HUES48 (cell line): ENCODE data around the gene GADD45A.
A peak's percentile ranks its signal among the peaks of the same experiment; 100 is the strongest.
"Not testable (repeated sequence)": the region's sequence is repeated elsewhere in the genome, so short reads cannot be mapped to it uniquely, and the experiment has no call there.

Source experiments
- H3K27ac ChIP-seq: one replicate; pipeline ENCODE4 v1.7.0; 2013; ENCODE audit warnings: low read depth, low read length, inconsistent platforms
- H3K27me3 ChIP-seq: 2 replicates; pipeline ENCODE4 v1.6.1; 2013; ENCODE audit warnings: mild to moderate bottlenecking, low read length; ENCODE audit not compliant: control insufficient read depth, insufficient read depth
- H3K36me3 ChIP-seq: 2 replicates; pipeline ENCODE4 v1.6.1; 2013; ENCODE audit warnings: low read length; ENCODE audit not compliant: control insufficient read depth, insufficient read depth
- H3K4me1 ChIP-seq: 2 replicates; pipeline ENCODE4 v1.6.1; 2013; ENCODE audit warnings: mild to moderate bottlenecking, low read length; ENCODE audit not compliant: control insufficient read depth, insufficient read depth
- H3K4me3 ChIP-seq: 2 replicates; pipeline ENCODE4 v1.5.1; 2013; ENCODE audit warnings: mild to moderate bottlenecking, low read depth, low read length
- H3K9ac ChIP-seq: 2 replicates; pipeline ENCODE4 v1.6.1; 2013; ENCODE audit warnings: mild to moderate bottlenecking, low read depth, low read length, moderate library complexity
- H3K9me3 ChIP-seq: 2 replicates; pipeline ENCODE4 v1.6.1; 2013; ENCODE audit warnings: low read length; ENCODE audit not compliant: control insufficient read depth, insufficient read depth

GADD45A gene

GRCh38 chr1:67650061-67650460 lies 34.9 kb upstream of the GADD45A start:
- Histone ChIP-seq H3K4me1 (peaks cover 9% of the 10 kb centered on the region; the same call in 1 of the 2 replicates), H3K4me3 (no peak overlapping the region), H3K9ac (no peak overlapping the region), H3K36me3 (no peaks in the 10 kb centered on the region), H3K9me3 (no peaks in the 10 kb centered on the region), H3K27ac (no peak overlapping the region), H3K27me3 (no peaks in the 10 kb centered on the region)

DNA sequence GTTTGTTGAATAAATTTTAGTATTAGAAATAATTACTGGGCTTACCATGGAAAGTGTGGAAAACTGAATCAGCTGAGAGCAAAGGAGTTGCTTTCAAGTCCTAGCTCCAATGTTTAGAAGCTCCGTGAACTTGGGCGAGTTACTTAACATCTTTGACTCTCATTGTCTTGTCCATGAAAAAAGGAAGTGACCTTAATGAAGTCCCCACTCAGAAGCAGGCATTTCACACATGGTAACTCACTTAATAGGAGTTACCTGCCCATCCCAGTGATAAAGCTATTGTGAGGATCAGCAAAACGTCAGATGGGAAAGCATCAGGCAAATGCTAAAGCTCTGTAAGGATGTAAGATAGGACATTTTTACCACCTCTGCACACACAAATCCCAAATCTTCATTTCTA lies 34.0 kb upstream of the GADD45A start:
- Histone ChIP-seq H3K36me3 (no peaks in the 10 kb centered on the region), H3K9ac (no peak overlapping the region), H3K9me3 (no peaks in the 10 kb centered on the region), H3K4me3 (no peak overlapping the region), H3K4me1 (peaks cover 13% of the 10 kb centered on the region; the same call in 1 of the 2 replicates), H3K27me3 (no peaks in the 10 kb centered on the region), H3K27ac (no peak overlapping the region)

GRCh38 chr1:67652800-67653199 lies 32.2 kb upstream of the GADD45A start:
- Histone ChIP-seq H3K36me3 (no peaks in the 10 kb centered on the region), H3K27ac (no peak overlapping the region), H3K4me3 (peak overlapping the region; percentile 16; the same call in 1 of the 2 replicates), H3K9me3 (no peaks in the 10 kb centered on the region), H3K4me1 (peaks cover 13% of the 10 kb centered on the region; the same call in 1 of the 2 replicates), H3K9ac (no peak overlapping the region), H3K27me3 (no peaks in the 10 kb centered on the region)

GRCh38 chr1:67653304-67653703 lies 31.7 kb upstream of the GADD45A start:
- H3K4me3 ChIP-seq = no peak overlapping the region
- no peaks in the 10 kb centered on the region for H3K27me3 ChIP-seq
- no peaks in the 10 kb centered on the region for H3K9me3 ChIP-seq
- peaks cover 13% of the 10 kb centered on the region; the same call in 1 of the 2 replicates for H3K4me1 ChIP-seq
- H3K9ac ChIP-seq = no peak overlapping the region
- H3K27ac ChIP-seq = no peak overlapping the region
- H3K36me3 ChIP-seq = no peaks in the 10 kb centered on the region

DNA sequence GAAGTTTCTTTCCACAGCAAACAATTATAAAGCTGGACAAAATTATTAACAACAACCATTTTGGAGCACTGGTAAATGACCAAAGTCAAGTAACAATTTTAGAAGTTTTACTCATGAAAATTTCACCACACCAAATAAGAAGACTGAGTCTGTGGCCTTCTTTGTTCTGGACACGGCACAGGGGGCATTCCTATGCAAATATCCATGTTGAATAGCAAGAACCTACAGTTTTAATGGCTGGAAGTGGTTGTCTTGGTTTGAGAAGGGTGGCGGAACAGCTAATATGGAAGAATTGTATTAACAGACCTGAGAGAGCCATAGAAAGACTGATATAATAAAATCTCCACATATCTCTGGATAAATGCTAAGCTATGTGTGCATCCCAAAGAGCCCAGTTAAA lies 29.4 kb upstream of the GADD45A start:
- no peak overlapping the region for H3K9ac ChIP-seq
- no peaks in the 10 kb centered on the region for H3K36me3 ChIP-seq
- no peak overlapping the region for H3K27ac ChIP-seq
- H3K4me3 ChIP-seq = no peak overlapping the region
- peaks cover 13% of the 10 kb centered on the region; the same call in 1 of the 2 replicates for H3K4me1 ChIP-seq
- H3K9me3 ChIP-seq = no peaks in the 10 kb centered on the region
- no peaks in the 10 kb centered on the region for H3K27me3 ChIP-seq

DNA sequence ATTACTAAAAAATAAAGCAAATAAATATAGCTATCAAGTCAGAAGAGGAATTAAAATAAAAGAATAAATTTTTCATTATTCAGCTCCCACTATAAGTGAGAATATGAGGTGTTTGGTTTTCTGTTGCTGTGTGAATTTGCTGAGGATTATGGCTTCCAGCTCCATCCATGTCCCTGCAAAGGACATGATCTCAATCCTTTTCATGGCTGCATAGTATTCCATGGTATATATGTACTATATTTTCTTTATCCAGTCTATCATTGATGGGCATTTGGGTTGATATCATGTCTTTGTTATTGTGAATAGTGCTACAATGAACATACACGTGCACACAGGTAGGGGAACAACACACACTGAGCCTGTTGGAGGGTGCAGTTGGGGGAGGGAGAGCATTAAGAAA lies 27.8 kb upstream of the GADD45A start:
- not testable (repeated sequence) for H3K36me3 ChIP-seq, H3K27me3 ChIP-seq, H3K27ac ChIP-seq, H3K9me3 ChIP-seq, H3K9ac ChIP-seq, H3K4me3 ChIP-seq
- H3K4me1 ChIP-seq = peaks cover 13% of the 10 kb centered on the region; the same call in 1 of the 2 replicates

GRCh38 chr1:67659229-67659628 lies 25.8 kb upstream of the GADD45A start:
- H3K4me1 ChIP-seq = peaks cover 4% of the 10 kb centered on the region; the same call in 1 of the 2 replicates
- no peaks in the 10 kb centered on the region for H3K36me3 ChIP-seq
- H3K27ac ChIP-seq = no peak overlapping the region
- no peaks in the 10 kb centered on the region for H3K27me3 ChIP-seq
- no peak overlapping the region for H3K4me3 ChIP-seq
- H3K9me3 ChIP-seq = no peaks in the 10 kb centered on the region
- no peak overlapping the region for H3K9ac ChIP-seq

DNA sequence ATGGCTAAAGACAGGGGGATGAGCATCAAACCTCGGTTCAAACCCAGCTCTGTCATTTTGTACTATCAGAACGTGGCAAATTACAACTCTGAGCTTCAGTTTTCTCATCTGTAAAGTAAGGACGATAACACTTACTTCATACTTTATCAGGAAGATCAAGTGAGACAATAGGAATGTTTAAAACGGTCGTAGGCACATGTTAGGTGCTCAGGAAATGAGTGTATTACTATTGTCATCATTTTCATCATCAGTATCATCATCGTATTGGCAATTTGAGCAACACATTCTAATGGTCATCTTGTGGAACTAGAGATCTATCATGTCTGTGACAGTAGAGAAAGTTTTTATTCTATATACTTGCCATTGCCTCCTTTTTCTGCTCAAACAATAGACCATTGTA lies 22.1 kb upstream of the GADD45A start:
- H3K9ac ChIP-seq = no peak overlapping the region
- no peaks in the 10 kb centered on the region for H3K36me3 ChIP-seq
- no peaks in the 10 kb centered on the region for H3K4me1 ChIP-seq
- H3K9me3 ChIP-seq = no peaks in the 10 kb centered on the region
- H3K4me3 ChIP-seq = no peak overlapping the region
- H3K27me3 ChIP-seq = no peaks in the 10 kb centered on the region
- H3K27ac ChIP-seq = no peak overlapping the region

- no peak overlapping the region for H3K27ac ChIP-seq
These were observed 21.0 kb upstream of the GADD45A start for GRCh38 chr1:67664048-67664447.

GRCh38 chr1:67665307-67665706 lies 19.7 kb upstream of the GADD45A start:
- not testable (repeated sequence) for H3K9me3 ChIP-seq, H3K36me3 ChIP-seq, H3K4me3 ChIP-seq, H3K9ac ChIP-seq, H3K27me3 ChIP-seq, H3K27ac ChIP-seq, H3K4me1 ChIP-seq

More at GRCh38 chr1:67664048-67664447, 21.0 kb upstream of the GADD45A start:
- H3K27me3 ChIP-seq = no peaks in the 10 kb centered on the region
- no peak overlapping the region for H3K9ac ChIP-seq
- no peak overlapping the region for H3K4me3 ChIP-seq
- no peaks in the 10 kb centered on the region for H3K9me3 ChIP-seq
- no peaks in the 10 kb centered on the region for H3K4me1 ChIP-seq
- H3K36me3 ChIP-seq = no peaks in the 10 kb centered on the region

DNA sequence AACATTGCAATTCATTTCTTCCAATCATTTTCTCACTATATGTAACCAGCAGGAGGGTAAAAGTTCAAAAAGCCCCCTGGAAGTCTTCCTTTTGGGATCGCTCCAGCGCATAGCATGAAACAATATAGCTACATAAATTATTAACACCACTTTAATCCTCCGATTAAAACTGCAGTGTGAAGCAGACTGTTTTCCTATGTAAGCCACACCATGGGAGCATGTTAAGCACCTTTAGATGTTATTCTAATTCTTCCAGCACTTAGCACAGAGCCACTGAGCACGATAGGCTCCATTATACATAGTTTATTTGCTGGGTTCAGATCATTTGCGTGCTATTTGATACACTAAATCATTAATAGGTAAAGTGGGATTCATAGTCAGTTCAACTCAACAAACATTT lies 18.4 kb upstream of the GADD45A start:
- H3K36me3 ChIP-seq = no peaks in the 10 kb centered on the region
- no peak overlapping the region for H3K27ac ChIP-seq
- H3K9me3 ChIP-seq = no peaks in the 10 kb centered on the region

GRCh38 chr1:67668660-67669059 lies 16.3 kb upstream of the GADD45A start:
- H3K27me3 ChIP-seq = no peaks in the 10 kb centered on the region

More for the DNA sequence above, 18.4 kb upstream of the GADD45A start:
- Histone ChIP-seq H3K4me3 (no peak overlapping the region), H3K9ac (no peak overlapping the region), H3K27me3 (no peaks in the 10 kb centered on the region), H3K4me1 (no peaks in the 10 kb centered on the region)

More at GRCh38 chr1:67668660-67669059, 16.3 kb upstream of the GADD45A start:
- no peak overlapping the region for H3K27ac ChIP-seq
- no peak overlapping the region for H3K4me3 ChIP-seq
- H3K9me3 ChIP-seq = no peaks in the 10 kb centered on the region
- no peaks in the 10 kb centered on the region for H3K4me1 ChIP-seq
- no peak overlapping the region for H3K9ac ChIP-seq
- H3K36me3 ChIP-seq = no peaks in the 10 kb centered on the region
